ENCODE results near the gene LZTS3. TPM values are rescaled to one million over a fixed set of nuclear protein-coding genes. Genes with fewer than 3 reads are reported as not detected.

Gene LZTS3
- polyA plus RNA-seq, 1 donor (not counting 4 experiments of a cell fraction or from before 2014, with no cell fraction given): 2.5 TPM

DNA sequence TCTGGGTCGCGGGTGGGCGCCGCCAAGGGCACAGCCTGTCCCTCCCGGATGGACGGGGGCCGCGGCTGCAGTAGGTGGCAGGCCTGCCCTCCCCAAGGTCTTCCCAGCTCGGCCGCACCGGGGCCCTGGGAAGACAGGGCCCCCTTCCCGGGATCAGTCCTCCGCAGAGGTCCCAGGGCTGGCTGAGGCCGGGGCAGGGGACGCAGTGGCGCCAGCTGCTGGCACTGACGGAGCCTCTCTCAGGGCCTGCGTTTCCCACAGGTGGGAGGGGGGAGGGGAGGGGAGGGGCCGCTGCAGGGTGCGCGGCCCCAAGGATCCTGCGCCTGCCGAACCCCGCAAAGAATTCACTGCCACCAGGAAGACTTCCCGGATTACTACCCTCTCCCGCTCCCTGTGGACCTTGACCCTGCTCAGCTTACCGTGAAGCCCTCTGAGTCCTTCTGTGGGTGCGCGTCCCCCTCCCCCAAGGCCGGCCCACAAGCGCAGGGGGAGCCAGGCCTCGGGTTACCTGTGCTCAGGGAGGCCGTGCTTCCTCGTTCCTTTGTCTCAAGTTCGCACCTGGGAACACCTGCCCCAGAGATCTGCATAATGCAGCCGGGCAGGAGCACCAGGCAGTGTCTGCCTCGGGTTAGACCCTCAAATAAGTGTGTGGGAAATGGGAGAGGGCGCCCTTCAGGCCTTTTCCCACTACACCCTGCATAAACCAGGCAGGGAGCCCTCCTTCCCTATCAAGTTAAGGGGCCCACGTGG is 5.1 kb downstream of the LZTS3 start:
- Histone ChIP-seq H3K4me2 (ENCODE audit: control insufficient read depth, extremely low read depth, insufficient read depth, low read depth, low read length) (no peak overlapping the region), H3K79me2 (ENCODE audit: control insufficient read depth, insufficient read depth, low read length) (no peaks in the 10 kb centered on the region), H4K20me1 (ENCODE audit: control insufficient read depth, extremely low read depth, insufficient read depth, low read length) (no peaks in the 10 kb centered on the region), H3K4me3 (ENCODE audit: control insufficient read depth in 2 of 3, extremely low read depth in 1 of 3, insufficient read depth in 2 of 3, low read depth in 1 of 3, low read length in 3 of 3) (no peak overlapping the region), H3K36me3 (ENCODE audit: control insufficient read depth in 2 of 2, extremely low read depth in 1 of 2, insufficient read depth in 2 of 2, low read length in 2 of 2) (no peaks in the 10 kb centered on the region), H3K27me3 (ENCODE audit: control insufficient read depth, extremely low read depth, insufficient read depth, low read length) (peaks cover 40% of the 10 kb centered on the region), H3K4me1 (ENCODE audit: control insufficient read depth, extremely low read depth, insufficient read depth, low read length) (no peaks in the 10 kb centered on the region), H3K9me3 (ENCODE audit: control insufficient read depth, low read depth, low read length) (no peaks in the 10 kb centered on the region), H3K9me1 (ENCODE audit: control insufficient read depth, extremely low read depth, insufficient read depth, low read length) (no peaks in the 10 kb centered on the region), H3K9ac (ENCODE audit: control insufficient read depth, extremely low read depth, insufficient read depth, low read length) (no peak overlapping the region), H3K27ac (ENCODE audit: control insufficient read depth, insufficient read depth, low read length) (no peak overlapping the region), H2AFZ (ENCODE audit: control insufficient read depth, low read length) (no peak overlapping the region)
- DNase-seq (ENCODE audit: low read depth, low spot score) (no peak), FAIRE-seq (no peak)
- dilution Hi-C loops (cut with MboI; ENCODE audit: extremely low pct_ligation_motif_present, low sequenced_read_pairs): no loop called here
- TF ChIP-seq, protein P1, sequence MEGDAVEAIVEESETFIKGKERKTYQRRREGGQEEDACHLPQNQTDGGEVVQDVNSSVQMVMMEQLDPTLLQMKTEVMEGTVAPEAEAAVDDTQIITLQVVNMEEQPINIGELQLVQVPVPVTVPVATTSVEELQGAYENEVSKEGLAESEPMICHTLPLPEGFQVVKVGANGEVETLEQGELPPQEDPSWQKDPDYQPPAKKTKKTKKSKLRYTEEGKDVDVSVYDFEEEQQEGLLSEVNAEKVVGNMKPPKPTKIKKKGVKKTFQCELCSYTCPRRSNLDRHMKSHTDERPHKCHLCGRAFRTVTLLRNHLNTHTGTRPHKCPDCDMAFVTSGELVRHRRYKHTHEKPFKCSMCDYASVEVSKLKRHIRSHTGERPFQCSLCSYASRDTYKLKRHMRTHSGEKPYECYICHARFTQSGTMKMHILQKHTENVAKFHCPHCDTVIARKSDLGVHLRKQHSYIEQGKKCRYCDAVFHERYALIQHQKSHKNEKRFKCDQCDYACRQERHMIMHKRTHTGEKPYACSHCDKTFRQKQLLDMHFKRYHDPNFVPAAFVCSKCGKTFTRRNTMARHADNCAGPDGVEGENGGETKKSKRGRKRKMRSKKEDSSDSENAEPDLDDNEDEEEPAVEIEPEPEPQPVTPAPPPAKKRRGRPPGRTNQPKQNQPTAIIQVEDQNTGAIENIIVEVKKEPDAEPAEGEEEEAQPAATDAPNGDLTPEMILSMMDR (optimal IDR thresholded peaks at IDR 0.05 in 1 of 3, IDR thresholded peaks at IDR 0.05 in 1 of 3, conservative IDR thresholded peaks at IDR 0.05 in 1 of 3; ENCODE audit: extremely low read depth in 1 of 3, insufficient read depth in 2 of 3, low read length in 3 of 3): peak in 1 of 3 experiments; percentile 31
- no peak for TF ChIP-seq EZH2 (IDR thresholded peaks at IDR 0.05; ENCODE audit: low read length)

GRCh38 chr20:3167738-3168078 is 5.6 kb downstream of the LZTS3 start:
- dilution Hi-C loops (cut with MboI; ENCODE audit: extremely low pct_ligation_motif_present, low sequenced_read_pairs): no loop called here
- no peaks in the 10 kb centered on the region for H3K9me3 ChIP-seq (ENCODE audit: control insufficient read depth, low read depth, low read length)
- no peak overlapping the region for H3K4me2 ChIP-seq (ENCODE audit: control insufficient read depth, extremely low read depth, insufficient read depth, low read depth, low read length)
- H3K4me3 ChIP-seq (ENCODE audit: control insufficient read depth in 2 of 3, extremely low read depth in 1 of 3, insufficient read depth in 2 of 3, low read depth in 1 of 3, low read length in 3 of 3): no peak overlapping the region
- no peak overlapping the region for H2AFZ ChIP-seq (ENCODE audit: control insufficient read depth, low read length)
- no peak overlapping the region for H3K9ac ChIP-seq (ENCODE audit: control insufficient read depth, extremely low read depth, insufficient read depth, low read length)
- no peaks in the 10 kb centered on the region for H3K4me1 ChIP-seq (ENCODE audit: control insufficient read depth, extremely low read depth, insufficient read depth, low read length)
- no peak overlapping the region for H3K27ac ChIP-seq (ENCODE audit: control insufficient read depth, insufficient read depth, low read length)
- DNase-seq (ENCODE audit: low read depth, low spot score) (no peak), FAIRE-seq (no peak)
- H4K20me1 ChIP-seq (ENCODE audit: control insufficient read depth, extremely low read depth, insufficient read depth, low read length): no peaks in the 10 kb centered on the region
- H3K27me3 ChIP-seq (ENCODE audit: control insufficient read depth, extremely low read depth, insufficient read depth, low read length): peaks cover 35% of the 10 kb centered on the region
- no peaks in the 10 kb centered on the region for H3K9me1 ChIP-seq (ENCODE audit: control insufficient read depth, extremely low read depth, insufficient read depth, low read length)
- no peaks in the 10 kb centered on the region for H3K36me3 ChIP-seq (ENCODE audit: control insufficient read depth in 2 of 2, extremely low read depth in 1 of 2, insufficient read depth in 2 of 2, low read length in 2 of 2)
- no peaks in the 10 kb centered on the region for H3K79me2 ChIP-seq (ENCODE audit: control insufficient read depth, insufficient read depth, low read length)
- TF ChIP-seq, protein P1 (optimal IDR thresholded peaks at IDR 0.05 in 1 of 3, IDR thresholded peaks at IDR 0.05 in 1 of 3, conservative IDR thresholded peaks at IDR 0.05 in 1 of 3; ENCODE audit: extremely low read depth in 1 of 3, insufficient read depth in 2 of 3, low read length in 3 of 3): no peak
- TF ChIP-seq EZH2 (IDR thresholded peaks at IDR 0.05; ENCODE audit: low read length): peak; percentile 10

Data from keratinocyte (primary cell).